B cell (primary cell): ENCODE measurements around the gene RUSF1.
A peak's percentile ranks its signal among the peaks of the same experiment; 100 is the strongest.

Experiments
- EZH2 ChIP-seq: IDR thresholded peaks from 2 replicates; pipeline ENCODE4 v1.6.1; 2012; ENCODE audit warnings: borderline replicate concordance, low read depth, mild to moderate bottlenecking, moderate library complexity, low read length; ENCODE audit not compliant: insufficient read depth, poor library complexity, severe bottlenecking
- TF ChIP-seq, protein P1 (sequence below): fragments of 200-600 bp; IDR thresholded peaks from one replicate; pipeline ENCODE4 v1.8.0; 2022; ENCODE audit warnings: antibody characterized with exemption, mild to moderate bottlenecking

DNA sequence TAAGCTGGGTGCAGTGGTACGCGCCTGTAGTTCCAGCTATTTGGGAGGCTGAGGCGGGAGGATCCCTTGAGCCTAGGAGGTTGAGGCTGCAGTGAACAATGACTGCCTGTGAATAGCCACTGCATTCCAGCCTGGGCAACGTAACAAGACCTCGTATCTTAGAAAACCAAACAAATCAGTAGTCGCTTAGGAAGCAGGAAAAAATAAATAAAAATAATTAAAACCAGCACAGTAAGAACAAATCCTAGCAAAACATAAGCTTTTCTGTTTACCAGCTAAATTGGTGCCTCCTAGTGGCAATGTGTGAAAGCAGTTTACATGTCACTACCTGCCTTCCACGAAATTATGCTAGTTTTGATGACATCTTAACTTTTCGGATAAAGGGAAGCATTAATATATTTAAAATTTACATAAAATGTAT is 47.6 kb downstream of the RUSF1 start:
- TF ChIP-seq, protein P1, sequence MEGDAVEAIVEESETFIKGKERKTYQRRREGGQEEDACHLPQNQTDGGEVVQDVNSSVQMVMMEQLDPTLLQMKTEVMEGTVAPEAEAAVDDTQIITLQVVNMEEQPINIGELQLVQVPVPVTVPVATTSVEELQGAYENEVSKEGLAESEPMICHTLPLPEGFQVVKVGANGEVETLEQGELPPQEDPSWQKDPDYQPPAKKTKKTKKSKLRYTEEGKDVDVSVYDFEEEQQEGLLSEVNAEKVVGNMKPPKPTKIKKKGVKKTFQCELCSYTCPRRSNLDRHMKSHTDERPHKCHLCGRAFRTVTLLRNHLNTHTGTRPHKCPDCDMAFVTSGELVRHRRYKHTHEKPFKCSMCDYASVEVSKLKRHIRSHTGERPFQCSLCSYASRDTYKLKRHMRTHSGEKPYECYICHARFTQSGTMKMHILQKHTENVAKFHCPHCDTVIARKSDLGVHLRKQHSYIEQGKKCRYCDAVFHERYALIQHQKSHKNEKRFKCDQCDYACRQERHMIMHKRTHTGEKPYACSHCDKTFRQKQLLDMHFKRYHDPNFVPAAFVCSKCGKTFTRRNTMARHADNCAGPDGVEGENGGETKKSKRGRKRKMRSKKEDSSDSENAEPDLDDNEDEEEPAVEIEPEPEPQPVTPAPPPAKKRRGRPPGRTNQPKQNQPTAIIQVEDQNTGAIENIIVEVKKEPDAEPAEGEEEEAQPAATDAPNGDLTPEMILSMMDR, result peak; percentile 82
- no peak for TF ChIP-seq EZH2
